ENCODE data around the gene PLIN3. TPM values are rescaled to one million over a fixed set of nuclear protein-coding genes. Genes with fewer than 3 reads are reported as not detected.
A peak's percentile ranks its signal among the peaks of the same experiment; 100 is the strongest.

PLIN3 gene
- total and polyA plus RNA-seq, 2 experiments from 2014 or later: 38.0 to 59.9 TPM

DNA sequence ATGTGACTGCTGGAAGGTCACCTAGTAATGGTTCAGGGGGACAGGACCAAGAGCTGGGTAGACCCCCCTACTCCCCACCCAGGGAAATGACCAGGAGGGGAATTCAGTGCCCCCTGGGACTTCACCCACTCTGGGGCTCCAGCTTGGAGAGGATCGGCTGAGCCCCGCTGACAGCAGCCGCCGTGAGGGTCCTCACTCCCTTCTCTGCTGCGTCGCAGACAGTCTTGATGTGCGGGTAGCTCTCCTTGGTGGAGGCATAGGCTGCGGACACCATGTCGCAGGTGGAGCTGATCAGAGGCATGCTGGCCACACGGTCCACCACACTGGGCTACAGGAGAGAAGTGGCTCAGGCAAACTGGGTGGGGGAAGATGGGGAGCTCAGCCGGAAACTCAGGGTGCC is 7.8 kb downstream of the PLIN3 start:
- TF ChIP-seq STAT1 (IDR thresholded peaks at IDR 0.05; ENCODE audit: unreplicated experiment): no peak
- TF ChIP-seq EZH2phosphoT487 (IDR thresholded peaks at IDR 0.05; ENCODE audit: unreplicated experiment): no peak
- no peak for TF ChIP-seq NANOG (IDR thresholded peaks at IDR 0.05; ENCODE audit: borderline replicate concordance)
- no peak for TF ChIP-seq EZH2 (IDR thresholded peaks at IDR 0.05; ENCODE audit: low read depth, unreplicated experiment)
- TF ChIP-seq, protein P1, sequence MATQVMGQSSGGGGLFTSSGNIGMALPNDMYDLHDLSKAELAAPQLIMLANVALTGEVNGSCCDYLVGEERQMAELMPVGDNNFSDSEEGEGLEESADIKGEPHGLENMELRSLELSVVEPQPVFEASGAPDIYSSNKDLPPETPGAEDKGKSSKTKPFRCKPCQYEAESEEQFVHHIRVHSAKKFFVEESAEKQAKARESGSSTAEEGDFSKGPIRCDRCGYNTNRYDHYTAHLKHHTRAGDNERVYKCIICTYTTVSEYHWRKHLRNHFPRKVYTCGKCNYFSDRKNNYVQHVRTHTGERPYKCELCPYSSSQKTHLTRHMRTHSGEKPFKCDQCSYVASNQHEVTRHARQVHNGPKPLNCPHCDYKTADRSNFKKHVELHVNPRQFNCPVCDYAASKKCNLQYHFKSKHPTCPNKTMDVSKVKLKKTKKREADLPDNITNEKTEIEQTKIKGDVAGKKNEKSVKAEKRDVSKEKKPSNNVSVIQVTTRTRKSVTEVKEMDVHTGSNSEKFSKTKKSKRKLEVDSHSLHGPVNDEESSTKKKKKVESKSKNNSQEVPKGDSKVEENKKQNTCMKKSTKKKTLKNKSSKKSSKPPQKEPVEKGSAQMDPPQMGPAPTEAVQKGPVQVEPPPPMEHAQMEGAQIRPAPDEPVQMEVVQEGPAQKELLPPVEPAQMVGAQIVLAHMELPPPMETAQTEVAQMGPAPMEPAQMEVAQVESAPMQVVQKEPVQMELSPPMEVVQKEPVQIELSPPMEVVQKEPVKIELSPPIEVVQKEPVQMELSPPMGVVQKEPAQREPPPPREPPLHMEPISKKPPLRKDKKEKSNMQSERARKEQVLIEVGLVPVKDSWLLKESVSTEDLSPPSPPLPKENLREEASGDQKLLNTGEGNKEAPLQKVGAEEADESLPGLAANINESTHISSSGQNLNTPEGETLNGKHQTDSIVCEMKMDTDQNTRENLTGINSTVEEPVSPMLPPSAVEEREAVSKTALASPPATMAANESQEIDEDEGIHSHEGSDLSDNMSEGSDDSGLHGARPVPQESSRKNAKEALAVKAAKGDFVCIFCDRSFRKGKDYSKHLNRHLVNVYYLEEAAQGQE (IDR thresholded peaks at IDR 0.05; ENCODE audit: unreplicated experiment): no peak
- TF ChIP-seq, protein P2, sequence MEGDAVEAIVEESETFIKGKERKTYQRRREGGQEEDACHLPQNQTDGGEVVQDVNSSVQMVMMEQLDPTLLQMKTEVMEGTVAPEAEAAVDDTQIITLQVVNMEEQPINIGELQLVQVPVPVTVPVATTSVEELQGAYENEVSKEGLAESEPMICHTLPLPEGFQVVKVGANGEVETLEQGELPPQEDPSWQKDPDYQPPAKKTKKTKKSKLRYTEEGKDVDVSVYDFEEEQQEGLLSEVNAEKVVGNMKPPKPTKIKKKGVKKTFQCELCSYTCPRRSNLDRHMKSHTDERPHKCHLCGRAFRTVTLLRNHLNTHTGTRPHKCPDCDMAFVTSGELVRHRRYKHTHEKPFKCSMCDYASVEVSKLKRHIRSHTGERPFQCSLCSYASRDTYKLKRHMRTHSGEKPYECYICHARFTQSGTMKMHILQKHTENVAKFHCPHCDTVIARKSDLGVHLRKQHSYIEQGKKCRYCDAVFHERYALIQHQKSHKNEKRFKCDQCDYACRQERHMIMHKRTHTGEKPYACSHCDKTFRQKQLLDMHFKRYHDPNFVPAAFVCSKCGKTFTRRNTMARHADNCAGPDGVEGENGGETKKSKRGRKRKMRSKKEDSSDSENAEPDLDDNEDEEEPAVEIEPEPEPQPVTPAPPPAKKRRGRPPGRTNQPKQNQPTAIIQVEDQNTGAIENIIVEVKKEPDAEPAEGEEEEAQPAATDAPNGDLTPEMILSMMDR (conservative IDR thresholded peaks at IDR 0.05; ENCODE audit: low read depth in 2 of 2): no peak
- TF ChIP-seq, protein P3, sequence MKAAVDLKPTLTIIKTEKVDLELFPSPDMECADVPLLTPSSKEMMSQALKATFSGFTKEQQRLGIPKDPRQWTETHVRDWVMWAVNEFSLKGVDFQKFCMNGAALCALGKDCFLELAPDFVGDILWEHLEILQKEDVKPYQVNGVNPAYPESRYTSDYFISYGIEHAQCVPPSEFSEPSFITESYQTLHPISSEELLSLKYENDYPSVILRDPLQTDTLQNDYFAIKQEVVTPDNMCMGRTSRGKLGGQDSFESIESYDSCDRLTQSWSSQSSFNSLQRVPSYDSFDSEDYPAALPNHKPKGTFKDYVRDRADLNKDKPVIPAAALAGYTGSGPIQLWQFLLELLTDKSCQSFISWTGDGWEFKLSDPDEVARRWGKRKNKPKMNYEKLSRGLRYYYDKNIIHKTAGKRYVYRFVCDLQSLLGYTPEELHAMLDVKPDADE (IDR thresholded peaks at IDR 0.05): no peak
- TF ChIP-seq, protein P4, sequence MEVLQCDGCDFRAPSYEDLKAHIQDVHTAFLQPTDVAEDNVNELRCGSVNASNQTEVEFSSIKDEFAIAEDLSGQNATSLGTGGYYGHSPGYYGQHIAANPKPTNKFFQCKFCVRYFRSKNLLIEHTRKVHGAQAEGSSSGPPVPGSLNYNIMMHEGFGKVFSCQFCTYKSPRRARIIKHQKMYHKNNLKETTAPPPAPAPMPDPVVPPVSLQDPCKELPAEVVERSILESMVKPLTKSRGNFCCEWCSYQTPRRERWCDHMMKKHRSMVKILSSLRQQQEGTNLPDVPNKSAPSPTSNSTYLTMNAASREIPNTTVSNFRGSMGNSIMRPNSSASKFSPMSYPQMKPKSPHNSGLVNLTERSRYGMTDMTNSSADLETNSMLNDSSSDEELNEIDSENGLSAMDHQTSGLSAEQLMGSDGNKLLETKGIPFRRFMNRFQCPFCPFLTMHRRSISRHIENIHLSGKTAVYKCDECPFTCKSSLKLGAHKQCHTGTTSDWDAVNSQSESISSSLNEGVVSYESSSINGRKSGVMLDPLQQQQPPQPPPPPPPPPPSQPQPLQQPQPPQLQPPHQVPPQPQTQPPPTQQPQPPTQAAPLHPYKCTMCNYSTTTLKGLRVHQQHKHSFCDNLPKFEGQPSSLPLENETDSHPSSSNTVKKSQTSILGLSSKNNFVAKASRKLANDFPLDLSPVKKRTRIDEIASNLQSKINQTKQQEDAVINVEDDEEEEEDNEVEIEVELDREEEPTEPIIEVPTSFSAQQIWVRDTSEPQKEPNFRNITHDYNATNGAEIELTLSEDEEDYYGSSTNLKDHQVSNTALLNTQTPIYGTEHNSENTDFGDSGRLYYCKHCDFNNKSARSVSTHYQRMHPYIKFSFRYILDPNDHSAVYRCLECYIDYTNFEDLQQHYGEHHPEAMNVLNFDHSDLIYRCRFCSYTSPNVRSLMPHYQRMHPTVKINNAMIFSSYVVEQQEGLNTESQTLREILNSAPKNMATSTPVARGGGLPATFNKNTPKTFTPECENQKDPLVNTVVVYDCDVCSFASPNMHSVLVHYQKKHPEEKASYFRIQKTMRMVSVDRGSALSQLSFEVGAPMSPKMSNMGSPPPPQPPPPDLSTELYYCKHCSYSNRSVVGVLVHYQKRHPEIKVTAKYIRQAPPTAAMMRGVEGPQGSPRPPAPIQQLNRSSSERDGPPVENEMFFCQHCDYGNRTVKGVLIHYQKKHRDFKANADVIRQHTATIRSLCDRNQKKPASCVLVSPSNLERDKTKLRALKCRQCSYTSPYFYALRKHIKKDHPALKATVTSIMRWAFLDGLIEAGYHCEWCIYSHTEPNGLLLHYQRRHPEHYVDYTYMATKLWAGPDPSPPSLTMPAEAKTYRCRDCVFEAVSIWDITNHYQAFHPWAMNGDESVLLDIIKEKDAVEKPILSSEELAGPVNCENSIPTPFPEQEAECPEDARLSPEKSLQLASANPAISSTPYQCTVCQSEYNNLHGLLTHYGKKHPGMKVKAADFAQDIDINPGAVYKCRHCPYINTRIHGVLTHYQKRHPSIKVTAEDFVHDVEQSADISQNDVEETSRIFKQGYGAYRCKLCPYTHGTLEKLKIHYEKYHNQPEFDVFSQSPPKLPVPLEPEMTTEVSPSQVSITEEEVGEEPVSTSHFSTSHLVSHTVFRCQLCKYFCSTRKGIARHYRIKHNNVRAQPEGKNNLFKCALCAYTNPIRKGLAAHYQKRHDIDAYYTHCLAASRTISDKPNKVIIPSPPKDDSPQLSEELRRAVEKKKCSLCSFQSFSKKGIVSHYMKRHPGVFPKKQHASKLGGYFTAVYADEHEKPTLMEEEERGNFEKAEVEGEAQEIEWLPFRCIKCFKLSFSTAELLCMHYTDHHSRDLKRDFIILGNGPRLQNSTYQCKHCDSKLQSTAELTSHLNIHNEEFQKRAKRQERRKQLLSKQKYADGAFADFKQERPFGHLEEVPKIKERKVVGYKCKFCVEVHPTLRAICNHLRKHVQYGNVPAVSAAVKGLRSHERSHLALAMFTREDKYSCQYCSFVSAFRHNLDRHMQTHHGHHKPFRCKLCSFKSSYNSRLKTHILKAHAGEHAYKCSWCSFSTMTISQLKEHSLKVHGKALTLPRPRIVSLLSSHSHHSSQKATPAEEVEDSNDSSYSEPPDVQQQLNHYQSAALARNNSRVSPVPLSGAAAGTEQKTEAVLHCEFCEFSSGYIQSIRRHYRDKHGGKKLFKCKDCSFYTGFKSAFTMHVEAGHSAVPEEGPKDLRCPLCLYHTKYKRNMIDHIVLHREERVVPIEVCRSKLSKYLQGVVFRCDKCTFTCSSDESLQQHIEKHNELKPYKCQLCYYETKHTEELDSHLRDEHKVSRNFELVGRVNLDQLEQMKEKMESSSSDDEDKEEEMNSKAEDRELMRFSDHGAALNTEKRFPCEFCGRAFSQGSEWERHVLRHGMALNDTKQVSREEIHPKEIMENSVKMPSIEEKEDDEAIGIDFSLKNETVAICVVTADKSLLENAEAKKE (CRISPR knock-in tag; IDR thresholded peaks at IDR 0.05): no peak
- TF ChIP-seq POLR2AphosphoS5 (IDR thresholded peaks at IDR 0.05; ENCODE audit: low read depth): no peak
- no peak for TF ChIP-seq ZNF114 (CRISPR knock-in tag; IDR thresholded peaks at IDR 0.05)
- TF ChIP-seq JUNB (IDR thresholded peaks at IDR 0.05; ENCODE audit: unreplicated experiment): no peak
- no peak for TF ChIP-seq ZNF331 (CRISPR knock-in tag; IDR thresholded peaks at IDR 0.05; ENCODE audit: low read depth)
- no peak for TF ChIP-seq CREB1 (CRISPR knock-in tag; IDR thresholded peaks at IDR 0.05; ENCODE audit: low read depth)

More for the DNA sequence above, 7.8 kb downstream of the PLIN3 start:
- H3K27me3 Mint-ChIP-seq (ENCODE audit: insufficient read depth, low read depth, poor library complexity): no peaks in the 10 kb centered on the region
- Histone ChIP-seq H3K4me3 (no peak overlapping the region), H3K27ac (ENCODE audit: low read depth) (no peak overlapping the region), H3F3A (replicated peaks; ENCODE audit: low read depth) (no peaks in the 10 kb centered on the region), H4K20me1 (replicated peaks; ENCODE audit: insufficient read depth) (no peaks in the 10 kb centered on the region), H3K36me3 (ENCODE audit: insufficient read depth) (peaks cover 11% of the 10 kb centered on the region; the same call in 1 of the 2 replicates), H3K9me2 (ENCODE audit: insufficient read depth) (no peaks in the 10 kb centered on the region), H2AFZ (no peak overlapping the region), H3K4me2 (no peak overlapping the region), H3K4me1 (ENCODE audit: insufficient read depth) (no peaks in the 10 kb centered on the region), H3K79me2 (replicated peaks; ENCODE audit: insufficient read depth) (no peaks in the 10 kb centered on the region), H3K27me3 (ENCODE audit: insufficient read depth) (no peaks in the 10 kb centered on the region)
- no peak for ATAC-seq
- H3K36me3 Mint-ChIP-seq (ENCODE audit: low read depth): peaks cover 9% of the 10 kb centered on the region; the same call in 1 of the 3 replicates
- no peak overlapping the region for H3K4me3 Mint-ChIP-seq
- H3K9me3 Mint-ChIP-seq: no peaks in the 10 kb centered on the region
- no peak for DNase-seq (ENCODE audit: low spot score)
- peak overlapping the region; percentile 78 for H3K27ac Mint-ChIP-seq
- H3K4me1 Mint-ChIP-seq: no peaks in the 10 kb centered on the region

Data from GM23338 (cell line).